Stimulated activated CD8-positive, alpha-beta memory T cell treated with anti-CD3 and anti-CD28 coated beads, Interleukin-15, amount 100 ng/mL, for 4 hours (primary cell): ENCODE results near the gene NIF3L1.
"Not testable (repeated sequence)": the region's sequence is repeated elsewhere in the genome, so short reads cannot be mapped to it uniquely, and the experiment has no call there.

ENCODE experiments used
- DNase-seq, 2 donors: peaks; one replicate each; pipeline ENCODE4 v3.0.0-alpha.2; 2020; ENCODE audit warnings: low read depth in 2 of 2

The NIF3L1 gene

DNA sequence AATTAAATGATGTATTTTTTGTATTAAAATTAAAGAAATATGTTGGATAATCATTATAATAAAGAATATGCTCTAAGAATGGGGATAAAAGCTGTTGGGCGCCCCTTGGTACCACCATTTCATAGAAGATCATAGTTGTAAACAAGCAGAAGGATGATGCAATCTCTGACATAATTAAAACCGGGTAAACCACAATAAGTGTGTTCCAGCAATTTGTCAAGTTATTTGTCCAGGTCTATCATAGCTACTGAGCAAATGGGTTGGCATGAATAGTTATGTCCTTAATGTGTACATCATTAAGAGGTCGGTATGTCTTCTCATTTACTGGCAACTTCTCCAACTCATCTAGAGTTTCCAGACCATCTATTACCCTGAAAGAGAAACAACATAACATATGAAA is 18.0 kb upstream of the NIF3L1 start:
- DNase-seq: no peak

DNA sequence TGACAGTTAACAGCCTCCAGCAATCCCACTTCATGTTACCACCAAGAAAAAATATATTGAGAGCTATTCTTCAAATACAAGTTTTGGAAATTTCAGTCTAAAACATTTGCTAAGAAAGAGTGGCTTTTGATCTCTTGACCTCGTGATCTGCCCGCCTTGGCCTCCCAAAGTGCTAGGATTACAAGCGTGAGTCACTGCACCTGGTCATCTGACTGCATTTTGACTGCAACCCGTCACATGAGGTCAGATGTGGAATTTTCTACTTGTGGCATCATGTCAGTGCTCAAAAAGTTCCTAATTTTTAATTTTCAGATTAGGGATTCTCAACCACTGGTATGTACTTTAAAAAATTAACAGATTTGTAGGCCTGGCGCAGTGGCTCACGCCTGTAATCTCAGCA is 15.6 kb upstream of the NIF3L1 start:
- no peak for DNase-seq

DNA sequence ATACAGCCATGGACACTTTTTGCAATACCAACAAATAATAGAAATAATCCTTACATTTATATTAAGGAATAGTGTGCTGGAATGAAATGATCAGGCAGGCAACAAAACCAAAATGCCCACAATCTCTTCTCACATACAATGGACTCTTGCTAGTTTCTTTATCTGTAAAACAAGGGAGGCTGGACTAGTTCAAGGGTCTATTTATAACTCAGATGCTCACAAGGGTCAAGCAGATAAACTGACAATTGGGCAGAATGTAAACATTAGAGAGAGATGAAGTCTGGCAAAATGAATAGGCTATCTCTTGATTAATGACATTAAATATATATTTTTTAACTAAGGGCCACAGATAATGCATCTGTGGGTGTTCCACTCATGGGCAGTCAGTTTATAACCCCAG is 11.7 kb upstream of the NIF3L1 start:
- DNase-seq: no peak

DNA sequence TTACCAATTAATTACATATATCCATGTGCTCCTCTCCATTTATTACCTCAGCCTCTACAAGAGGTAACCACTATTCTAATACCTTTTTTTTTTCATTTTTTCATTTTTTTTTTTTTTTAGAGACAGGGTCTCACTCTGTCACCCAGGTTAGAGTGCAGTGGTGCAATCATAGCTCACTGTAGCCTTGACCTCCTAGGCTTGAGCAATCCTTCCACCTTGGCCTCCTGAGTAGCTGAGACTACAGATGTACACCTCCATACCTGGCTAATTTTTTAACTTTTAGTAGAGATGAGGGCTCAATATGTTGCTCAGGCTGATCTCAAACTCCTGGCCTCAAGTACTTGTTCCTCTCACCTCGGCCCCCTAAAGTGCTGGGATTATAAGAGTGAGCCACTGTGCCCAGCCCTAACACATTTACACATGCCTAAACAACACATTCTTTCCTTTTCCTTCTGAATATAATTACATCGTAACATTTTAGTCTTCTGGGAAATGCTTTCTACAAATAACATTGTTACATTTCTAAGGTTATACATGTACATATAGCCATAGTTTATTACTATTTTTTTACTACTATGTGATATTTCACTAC is 10.8 kb upstream of the NIF3L1 start:
- no peak for DNase-seq

GRCh38 chr2:200881715-200882249 is 7.4 kb upstream of the NIF3L1 start:
- DNase-seq: not testable (repeated sequence)

- DNase-seq: no peak
Observed at GRCh38 chr2:200899482-200899881, 10.3 kb downstream of the NIF3L1 start.

GRCh38 chr2:200901459-200902072 is 12.4 kb downstream of the NIF3L1 start:
- DNase-seq: peak; percentile 26 to 63

- no peak for DNase-seq
Observed at GRCh38 chr2:200905618-200906296, 16.6 kb downstream of the NIF3L1 start.

GRCh38 chr2:200909958-200910357 is 20.8 kb downstream of the NIF3L1 start:
- DNase-seq: no peak

- no peak for DNase-seq
Observed at GRCh38 chr2:200913654-200914053, 24.5 kb downstream of the NIF3L1 start.

- no peak for DNase-seq
Observed at GRCh38 chr2:200922439-200922838, 33.3 kb downstream of the NIF3L1 start.

DNA sequence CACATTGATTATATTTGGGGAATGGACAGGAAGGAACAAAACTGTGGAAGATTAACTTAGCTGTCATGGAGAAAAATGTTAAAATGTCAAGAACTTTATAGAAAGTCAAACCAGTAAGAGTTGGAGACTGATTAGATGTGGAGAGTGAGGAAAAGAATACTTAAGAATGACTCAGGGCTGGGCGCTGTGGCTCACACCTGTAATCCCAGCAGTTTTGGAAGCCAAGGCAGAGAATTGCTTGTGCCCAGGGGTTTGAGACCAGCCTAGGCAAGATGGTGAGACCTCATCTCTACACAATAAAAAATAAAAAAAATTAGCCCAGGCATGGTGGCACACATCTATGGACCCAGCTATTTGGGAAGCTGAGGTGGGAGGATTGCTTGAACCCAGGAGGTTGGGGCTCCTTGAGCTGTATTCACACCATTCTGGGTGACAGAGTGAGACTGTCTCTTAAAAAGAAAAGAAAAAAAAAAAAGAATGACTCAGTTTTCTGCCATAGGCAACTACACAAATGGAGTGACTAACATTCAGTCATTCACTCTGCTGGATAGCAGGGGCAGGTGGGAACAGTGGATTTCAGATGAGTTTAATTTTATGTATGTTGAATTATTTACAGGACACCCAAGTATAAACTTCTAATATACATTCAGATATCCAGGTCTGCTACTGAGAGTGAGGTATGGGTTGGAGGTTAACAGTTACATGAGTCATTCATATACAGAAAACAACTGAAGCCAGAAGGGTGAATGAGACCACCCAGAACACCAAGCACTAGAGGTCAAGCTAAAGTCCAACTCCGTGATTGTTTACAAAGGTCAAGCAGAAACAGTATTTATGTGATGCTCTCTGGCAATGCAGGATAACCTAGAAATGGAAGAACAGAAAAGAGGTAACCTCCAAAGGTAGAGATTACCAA is 40.4 kb downstream of the NIF3L1 start:
- no peak for DNase-seq

DNA sequence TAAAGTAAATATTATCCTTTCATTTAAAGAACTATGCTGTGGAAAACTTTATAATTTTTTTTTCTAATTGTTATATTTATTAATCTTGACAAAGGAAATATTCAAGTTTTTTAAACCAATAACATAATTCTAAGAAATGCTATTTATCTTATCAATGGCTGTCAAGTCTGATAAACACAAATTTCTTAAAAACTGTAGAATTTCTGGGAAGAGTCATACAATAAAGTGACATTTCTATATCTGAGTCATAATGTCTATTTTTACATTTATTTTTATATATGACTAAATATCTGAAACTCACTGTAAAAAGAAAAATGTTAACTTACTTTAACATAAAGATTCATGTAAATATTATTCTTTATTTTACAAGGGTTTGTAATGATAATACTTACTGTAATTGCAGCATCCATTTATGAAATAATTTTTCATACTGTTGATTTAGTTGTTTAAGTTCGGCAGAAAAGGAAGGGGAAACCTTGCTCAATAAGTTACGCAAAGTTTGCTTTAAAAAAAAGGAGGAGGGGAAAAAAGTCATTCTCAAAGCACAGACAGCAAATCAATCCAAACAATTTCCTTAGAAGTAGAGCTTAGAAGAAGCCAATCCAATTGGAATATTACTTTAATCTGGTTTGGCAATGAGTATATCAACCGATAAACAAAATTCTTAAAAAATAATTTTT is 41.9 kb downstream of the NIF3L1 start:
- no peak for DNase-seq

DNA sequence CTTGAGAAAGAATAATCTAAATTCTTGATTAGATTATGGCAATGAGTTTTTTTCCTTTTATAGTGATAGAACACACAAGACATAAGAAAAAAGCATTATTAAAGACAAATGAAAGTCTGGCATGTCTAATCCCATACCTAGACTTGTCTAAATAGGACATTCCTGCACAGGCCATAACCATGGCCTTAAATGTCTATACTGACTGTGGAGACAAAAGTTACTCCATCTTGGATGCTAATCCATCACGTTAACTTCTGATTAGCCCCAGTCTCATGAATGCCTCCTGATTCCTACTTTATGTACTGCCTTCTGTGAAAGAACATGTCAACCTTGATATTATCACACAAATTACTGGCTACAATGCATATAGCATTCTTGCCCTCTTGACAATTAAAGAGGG is 50.7 kb downstream of the NIF3L1 start:
- DNase-seq: no peak

- DNase-seq: no peak
Observed at GRCh38 chr2:200943527-200944105, 54.4 kb downstream of the NIF3L1 start.

DNA sequence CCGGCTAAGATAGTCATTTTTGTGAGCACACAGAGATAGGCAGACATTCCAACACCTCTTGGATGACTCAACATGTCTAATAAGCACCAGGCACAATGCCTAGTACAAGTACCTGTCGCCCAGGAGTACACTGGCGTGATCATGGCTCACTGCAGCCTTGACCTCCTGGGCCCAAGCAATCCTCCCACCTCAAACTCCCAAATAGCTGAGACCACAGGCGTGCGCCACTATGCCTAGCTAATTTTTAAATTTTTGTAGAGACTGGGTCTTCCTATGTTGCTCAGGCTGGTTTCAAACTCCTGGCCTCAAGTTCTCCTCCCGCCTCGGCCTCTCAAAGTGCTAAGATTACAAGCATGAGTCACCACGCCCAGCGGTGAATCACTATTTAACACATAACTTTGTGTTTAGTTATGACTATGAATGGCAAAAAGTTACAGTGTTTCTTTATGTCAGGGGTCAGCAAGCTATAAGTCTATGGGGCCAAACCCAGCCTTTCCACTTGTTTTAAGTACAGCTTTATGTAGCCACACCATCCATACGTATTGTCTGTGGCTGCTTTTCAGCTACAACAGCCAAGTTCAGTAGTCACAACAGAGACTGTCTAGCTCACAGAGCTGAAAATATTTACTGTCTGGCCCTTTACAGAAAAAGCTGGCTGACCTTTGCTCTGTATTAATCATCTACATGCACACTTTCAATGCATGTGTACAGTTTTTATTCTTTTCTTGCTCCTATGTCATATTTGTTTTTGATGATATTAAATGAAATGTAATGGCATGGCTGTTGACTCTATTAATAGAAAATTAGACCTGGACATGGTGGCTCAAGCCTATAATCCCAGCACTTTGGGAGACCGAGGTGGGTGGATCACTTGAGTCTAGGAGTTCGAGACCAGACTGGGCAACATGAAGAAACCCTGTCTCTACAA is 55.6 kb downstream of the NIF3L1 start:
- DNase-seq: peak in 1 of 2 donors; percentile 3

DNA sequence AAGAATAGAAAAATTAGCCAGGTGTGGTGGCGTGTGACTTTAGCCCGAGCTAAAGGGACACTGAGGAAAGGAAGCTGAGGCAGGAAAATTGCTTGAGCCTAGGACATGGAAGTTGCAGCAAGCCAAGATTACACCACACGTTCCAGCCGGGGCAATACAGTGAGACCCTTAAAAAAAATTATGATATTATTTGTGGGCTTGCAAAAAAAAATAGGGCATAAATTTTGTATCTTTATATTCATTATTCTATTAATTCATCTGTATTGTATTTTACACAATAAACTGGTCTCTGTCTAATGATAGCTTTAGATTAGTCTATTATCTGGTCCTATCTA is 56.2 kb downstream of the NIF3L1 start:
- DNase-seq: no peak

DNA sequence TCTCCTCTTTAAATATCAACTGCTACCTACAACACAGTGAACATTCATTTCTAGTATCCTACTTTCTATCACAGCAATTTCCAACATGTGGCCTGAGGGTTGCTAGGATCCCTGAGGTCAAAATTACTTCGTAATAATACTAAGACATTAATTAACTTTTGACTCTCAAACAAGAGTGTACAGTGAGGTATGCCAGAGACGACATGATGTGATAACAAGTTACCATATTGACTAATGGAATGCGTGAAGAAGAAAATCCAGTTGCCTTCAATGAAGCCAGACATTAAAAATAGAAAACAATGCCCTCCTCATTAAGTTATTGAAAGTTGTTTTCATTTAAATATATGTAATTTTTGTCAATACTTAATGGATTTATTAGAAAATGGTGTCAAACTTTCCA is 61.2 kb downstream of the NIF3L1 start:
- no peak for DNase-seq
